ENCODE data around the gene PLXNA2. TPM values are rescaled to one million over a fixed set of nuclear protein-coding genes. Genes with fewer than 3 reads are reported as not detected.

The PLXNA2 gene
- total RNA-seq, 1 experiment from 2014 or later, result 8.7 TPM

- Histone ChIP-seq H3K9me3 (replicated peaks) (no peaks in the 10 kb centered on the region), H3K4me3 (no peak overlapping the region), H3K4me1 (replicated peaks) (peaks cover 11% of the 10 kb centered on the region), H3K27me3 (replicated peaks) (no peaks in the 10 kb centered on the region), H3K36me3 (peaks cover 5% of the 10 kb centered on the region; the same call in 1 of the 2 replicates), H3K27ac (no peak overlapping the region)
- DNase-seq (ENCODE audit: low read depth in 1 of 2, low spot score in 2 of 2), result no peak
Observed at GRCh38 chr1:208121813-208122364, 122.3 kb downstream of the PLXNA2 start.

- Histone ChIP-seq H3K9me3 (replicated peaks) (no peaks in the 10 kb centered on the region), H3K4me3 (no peak overlapping the region), H3K4me1 (replicated peaks) (peaks cover 11% of the 10 kb centered on the region), H3K36me3 (peaks cover 5% of the 10 kb centered on the region; the same call in 1 of the 2 replicates), H3K27me3 (replicated peaks) (no peaks in the 10 kb centered on the region), H3K27ac (no peak overlapping the region)
- DNase-seq (ENCODE audit: low read depth in 1 of 2, low spot score in 2 of 2), result no peak
Observed at GRCh38 chr1:208120431-208120790, 123.8 kb downstream of the PLXNA2 start.

GRCh38 chr1:208118841-208119606, 125.2 kb downstream of the PLXNA2 start:
- no peak overlapping the region for H3K4me3 ChIP-seq
- H3K36me3 ChIP-seq, result peaks cover 5% of the 10 kb centered on the region; the same call in 1 of the 2 replicates
- no peak for DNase-seq (ENCODE audit: low read depth in 1 of 2, low spot score in 2 of 2)
- H3K27me3 ChIP-seq (replicated peaks), result no peaks in the 10 kb centered on the region
- no peak overlapping the region for H3K27ac ChIP-seq
- peaks cover 11% of the 10 kb centered on the region for H3K4me1 ChIP-seq (replicated peaks)
- H3K9me3 ChIP-seq (replicated peaks), result no peaks in the 10 kb centered on the region

GRCh38 chr1:208118306-208118705, 125.9 kb downstream of the PLXNA2 start:
- no peaks in the 10 kb centered on the region for H3K9me3 ChIP-seq (replicated peaks)
- no peak for DNase-seq (ENCODE audit: low read depth in 1 of 2, low spot score in 2 of 2)
- H3K4me1 ChIP-seq (replicated peaks), result peaks cover 11% of the 10 kb centered on the region
- H3K36me3 ChIP-seq, result peaks cover 3% of the 10 kb centered on the region; the same call in 1 of the 2 replicates
- H3K4me3 ChIP-seq, result no peak overlapping the region
- no peak overlapping the region for H3K27ac ChIP-seq
- no peaks in the 10 kb centered on the region for H3K27me3 ChIP-seq (replicated peaks)

GRCh38 chr1:208117826-208118225, 126.4 kb downstream of the PLXNA2 start:
- Histone ChIP-seq H3K27ac (no peak overlapping the region), H3K36me3 (peaks cover 3% of the 10 kb centered on the region; the same call in 1 of the 2 replicates), H3K4me1 (replicated peaks) (peaks cover 11% of the 10 kb centered on the region), H3K9me3 (replicated peaks) (no peaks in the 10 kb centered on the region), H3K4me3 (no peak overlapping the region), H3K27me3 (replicated peaks) (no peaks in the 10 kb centered on the region)
- no peak for DNase-seq (ENCODE audit: low read depth in 1 of 2, low spot score in 2 of 2)

- H3K4me1 ChIP-seq (replicated peaks), result peaks cover 11% of the 10 kb centered on the region
- peaks cover 3% of the 10 kb centered on the region; the same call in 1 of the 2 replicates for H3K36me3 ChIP-seq
- no peak overlapping the region for H3K4me3 ChIP-seq
- DNase-seq (ENCODE audit: low read depth in 1 of 2, low spot score in 2 of 2), result no peak
- no peak overlapping the region for H3K27ac ChIP-seq
- no peaks in the 10 kb centered on the region for H3K9me3 ChIP-seq (replicated peaks)
- H3K27me3 ChIP-seq (replicated peaks), result no peaks in the 10 kb centered on the region
Observed at GRCh38 chr1:208117409-208117808, 126.8 kb downstream of the PLXNA2 start.

- Histone ChIP-seq H3K27me3 (replicated peaks) (no peaks in the 10 kb centered on the region), H3K9me3 (replicated peaks) (no peaks in the 10 kb centered on the region), H3K27ac (no peak overlapping the region), H3K4me3 (no peak overlapping the region), H3K4me1 (replicated peaks) (peaks cover 11% of the 10 kb centered on the region), H3K36me3 (peaks cover 3% of the 10 kb centered on the region; the same call in 1 of the 2 replicates)
- DNase-seq (ENCODE audit: low read depth in 1 of 2, low spot score in 2 of 2), result no peak
Observed at GRCh38 chr1:208115924-208116640, 128.1 kb downstream of the PLXNA2 start.

- no peak for DNase-seq (ENCODE audit: low read depth in 1 of 2, low spot score in 2 of 2)
- H3K27me3 ChIP-seq (replicated peaks), result no peaks in the 10 kb centered on the region
- no peaks in the 10 kb centered on the region for H3K9me3 ChIP-seq (replicated peaks)
Observed at GRCh38 chr1:208113011-208113410, 131.2 kb downstream of the PLXNA2 start.

GRCh38 chr1:208112401-208112800, 131.8 kb downstream of the PLXNA2 start:
- Histone ChIP-seq H3K36me3 (0 out of 2 replicates have a peak, but pooled peaks cover 3% of the 10 kb centered on the region), H3K4me3 (no peak overlapping the region), H3K27me3 (replicated peaks) (no peaks in the 10 kb centered on the region), H3K9me3 (replicated peaks) (no peaks in the 10 kb centered on the region), H3K27ac (no peak overlapping the region), H3K4me1 (replicated peaks) (peaks cover 16% of the 10 kb centered on the region)
- DNase-seq (ENCODE audit: low read depth in 1 of 2, low spot score in 2 of 2), result no peak

More at GRCh38 chr1:208113011-208113410, 131.2 kb downstream of the PLXNA2 start:
- Histone ChIP-seq H3K36me3 (0 out of 2 replicates have a peak, but pooled peaks cover 3% of the 10 kb centered on the region), H3K4me3 (no peak overlapping the region), H3K27ac (no peak overlapping the region), H3K4me1 (replicated peaks) (peaks cover 10% of the 10 kb centered on the region)

- no peak for DNase-seq (ENCODE audit: low read depth in 1 of 2, low spot score in 2 of 2)
- Histone ChIP-seq H3K27me3 (replicated peaks) (no peaks in the 10 kb centered on the region), H3K27ac (no peak overlapping the region)
Observed at GRCh38 chr1:208111646-208112190, 132.5 kb downstream of the PLXNA2 start.

GRCh38 chr1:208110296-208110695, 133.9 kb downstream of the PLXNA2 start:
- Histone ChIP-seq H3K36me3 (peaks cover 11% of the 10 kb centered on the region; the same call in 1 of the 2 replicates), H3K27me3 (replicated peaks) (no peaks in the 10 kb centered on the region), H3K4me1 (replicated peaks) (peaks cover 22% of the 10 kb centered on the region), H3K27ac (no peak overlapping the region), H3K9me3 (replicated peaks) (no peaks in the 10 kb centered on the region), H3K4me3 (no peak overlapping the region)
- DNase-seq (ENCODE audit: low read depth in 1 of 2, low spot score in 2 of 2), result no peak

More at GRCh38 chr1:208111646-208112190, 132.5 kb downstream of the PLXNA2 start:
- no peak overlapping the region for H3K4me3 ChIP-seq
- H3K36me3 ChIP-seq, result peaks cover 8% of the 10 kb centered on the region; the same call in 1 of the 2 replicates
- peaks cover 22% of the 10 kb centered on the region for H3K4me1 ChIP-seq (replicated peaks)
- no peaks in the 10 kb centered on the region for H3K9me3 ChIP-seq (replicated peaks)

- Histone ChIP-seq H3K4me3 (no peak overlapping the region), H3K27me3 (replicated peaks) (no peaks in the 10 kb centered on the region), H3K4me1 (replicated peaks) (peaks cover 22% of the 10 kb centered on the region), H3K27ac (no peak overlapping the region), H3K9me3 (replicated peaks) (no peaks in the 10 kb centered on the region), H3K36me3 (peaks cover 10% of the 10 kb centered on the region; the same call in 1 of the 2 replicates)
- DNase-seq (ENCODE audit: low read depth in 1 of 2, low spot score in 2 of 2), result no peak
Observed at GRCh38 chr1:208108646-208109330, 135.4 kb downstream of the PLXNA2 start.

- Histone ChIP-seq H3K36me3 (peaks cover 11% of the 10 kb centered on the region), H3K27me3 (replicated peaks) (no peaks in the 10 kb centered on the region), H3K4me3 (no peak overlapping the region), H3K27ac (no peak overlapping the region), H3K9me3 (replicated peaks) (no peaks in the 10 kb centered on the region), H3K4me1 (replicated peaks) (peaks cover 22% of the 10 kb centered on the region)
- DNase-seq (ENCODE audit: low read depth in 1 of 2, low spot score in 2 of 2), result no peak
Observed at GRCh38 chr1:208108213-208108608, 136.0 kb downstream of the PLXNA2 start.

All from SJSA1 (cell line).